GM18909 (cell line): ENCODE data around the gene ZFYVE28.
A peak's percentile ranks its signal among the peaks of the same experiment; 100 is the strongest.
"Not testable (repeated sequence)": the region's sequence is repeated elsewhere in the genome, so short reads cannot be mapped to it uniquely, and the experiment has no call there.

Source experiments
- ATAC-seq: cut with Tn5 transposase; IDR thresholded peaks from one replicate; pipeline ENCODE4 v1.9.1; 2021; ENCODE audit warnings: mild to moderate bottlenecking; ENCODE audit not compliant: unreplicated experiment, poor library complexity

The ZFYVE28 gene

DNA sequence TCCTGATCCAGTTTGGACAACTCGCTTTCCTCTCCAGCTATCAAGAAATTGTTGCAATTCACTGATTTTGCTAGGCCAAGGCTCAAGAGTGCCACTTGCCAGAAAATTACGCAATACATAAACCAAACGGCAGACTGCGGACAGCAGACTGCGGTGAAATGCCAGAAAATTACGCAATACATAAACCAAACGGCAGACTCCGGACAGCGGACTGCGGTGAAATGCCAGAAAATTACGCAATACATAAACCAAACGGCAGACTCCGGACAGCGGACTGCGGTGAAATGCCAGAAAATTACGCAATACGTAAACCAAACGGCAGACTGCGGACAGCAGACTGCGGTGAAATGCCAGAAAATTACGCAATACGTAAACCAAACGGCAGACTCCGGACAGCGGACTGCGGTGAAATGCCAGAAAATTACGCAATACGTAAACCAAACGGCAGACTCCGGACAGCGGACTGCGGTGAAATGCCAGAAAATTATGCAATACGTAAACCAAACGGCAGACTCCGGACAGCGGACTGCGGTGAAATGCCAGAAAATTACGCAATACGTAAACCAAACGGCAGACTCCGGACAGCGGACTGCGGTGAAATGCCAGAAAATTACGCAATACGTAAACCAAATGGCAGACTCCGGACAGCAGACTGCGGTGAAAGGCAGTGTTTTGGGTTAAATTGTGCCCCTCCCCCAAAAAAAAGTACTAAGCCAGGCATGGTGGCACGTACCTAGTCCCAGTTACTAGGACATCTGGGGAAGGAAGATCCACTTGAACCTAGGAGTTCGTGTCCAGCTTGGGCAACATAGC lies 11.7 kb upstream of the ZFYVE28 start:
- ATAC-seq, result not testable (repeated sequence)

GRCh38 chr4:2428496-2429213 lies 10.2 kb upstream of the ZFYVE28 start:
- no peak for ATAC-seq

DNA sequence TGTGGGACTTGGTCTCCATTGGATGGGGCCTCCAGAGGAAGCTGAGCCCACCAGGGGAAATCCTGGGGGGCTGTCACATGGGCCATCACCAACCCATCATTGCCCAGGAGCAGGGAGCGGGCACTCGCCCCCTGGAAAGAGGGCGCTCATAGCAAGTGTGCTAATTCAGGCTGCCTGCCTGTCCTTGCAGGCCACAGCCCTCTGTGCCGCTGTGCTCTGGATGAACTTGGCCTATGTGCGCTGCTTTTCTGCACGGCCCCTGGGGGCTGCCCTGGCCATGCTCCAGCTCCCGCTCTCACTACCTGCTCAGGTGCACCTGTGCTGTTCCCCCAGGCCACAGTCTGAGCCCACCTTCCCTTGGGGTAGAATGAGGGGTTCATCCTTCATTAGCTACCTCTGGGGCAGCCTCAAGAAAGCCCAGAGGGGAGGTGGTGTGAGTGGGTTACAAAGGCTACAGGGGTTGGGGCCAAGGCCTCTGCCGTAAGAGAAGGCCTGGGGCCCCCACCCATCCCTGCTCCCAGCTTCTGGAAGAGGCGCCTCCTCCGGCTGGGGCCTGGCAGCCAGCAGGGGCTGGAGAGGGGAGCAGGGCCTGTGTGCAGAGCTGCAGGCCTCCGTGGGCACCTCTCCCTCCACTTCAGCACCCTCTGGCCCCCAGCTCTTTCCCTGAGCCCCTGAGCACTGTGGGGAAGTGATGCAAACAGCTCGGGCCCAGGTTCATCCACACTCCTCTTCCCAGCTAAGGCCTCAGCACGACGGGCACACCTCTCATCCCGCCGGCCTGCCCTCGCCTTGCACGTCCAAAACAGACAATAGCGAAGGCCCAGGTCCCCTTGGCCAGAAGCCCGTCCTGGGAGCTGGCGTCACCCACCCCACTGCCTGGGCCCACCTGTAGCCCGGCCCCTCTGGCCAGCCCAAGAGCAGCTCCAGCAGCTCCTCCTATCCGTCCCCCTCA lies 9.2 kb upstream of the ZFYVE28 start:
- no peak for ATAC-seq

DNA sequence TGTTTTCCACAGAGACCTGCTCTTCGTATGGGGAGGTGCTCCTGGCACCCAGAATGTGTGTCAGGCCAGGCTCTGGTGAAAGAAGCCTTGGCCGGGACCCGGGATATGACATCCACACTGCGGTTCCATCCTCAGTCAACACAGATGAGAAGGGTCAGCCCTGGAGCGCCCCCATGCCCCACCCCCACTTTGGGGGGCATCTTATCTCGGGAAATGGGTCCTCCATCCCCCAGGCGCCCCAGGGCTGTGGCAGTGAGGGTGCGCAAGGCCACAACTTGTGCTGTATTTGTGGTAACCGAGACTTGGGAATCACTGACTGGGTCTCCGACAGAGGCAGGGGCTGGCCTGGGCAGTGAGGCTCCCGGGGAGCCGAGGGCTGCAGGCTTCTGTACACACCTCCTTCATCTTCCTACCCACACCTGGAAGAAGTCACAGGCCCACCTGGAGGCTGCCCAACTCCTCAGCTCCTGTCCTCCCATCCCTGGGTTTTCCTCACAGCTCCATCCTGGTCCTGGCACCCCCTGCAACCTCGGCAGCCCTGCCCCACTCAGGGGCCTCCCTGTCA lies 8.3 kb upstream of the ZFYVE28 start:
- ATAC-seq, result no peak

GRCh38 chr4:2426069-2426397 lies 7.6 kb upstream of the ZFYVE28 start:
- ATAC-seq, result no peak

DNA sequence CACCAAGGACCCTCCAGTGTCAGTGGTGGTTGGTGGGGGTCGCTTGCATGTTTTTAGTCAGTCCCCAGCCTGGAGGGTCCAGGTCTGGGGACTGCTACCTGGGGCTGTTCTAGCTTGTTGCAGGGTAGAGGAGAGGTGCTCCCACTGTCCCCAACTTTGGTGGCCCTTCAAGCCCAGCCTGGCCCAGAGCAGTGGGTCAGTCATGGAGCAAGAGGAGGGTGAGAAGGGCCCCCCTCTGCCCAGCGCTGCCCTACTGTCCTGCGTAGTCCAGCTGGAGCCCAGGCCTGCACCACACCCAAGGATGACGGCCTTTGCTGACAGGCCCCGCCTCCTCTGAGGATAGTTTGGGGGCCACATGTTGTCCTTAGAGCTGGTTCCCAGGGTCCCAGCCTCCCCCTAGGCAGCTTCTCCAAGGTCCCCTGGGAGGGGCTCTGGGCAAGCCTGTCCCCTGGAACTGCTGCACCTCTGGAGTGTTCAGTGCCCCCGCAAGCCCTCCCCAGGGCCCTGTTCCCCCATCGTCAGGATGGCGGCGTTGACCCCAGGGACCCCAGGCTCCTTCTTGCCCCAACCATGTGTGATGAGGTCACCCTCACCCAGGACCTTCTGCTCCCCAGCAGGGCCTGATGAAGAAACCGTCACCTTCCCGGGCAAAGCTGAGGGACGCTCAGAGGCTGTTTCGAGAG lies 7.1 kb upstream of the ZFYVE28 start:
- ATAC-seq, result no peak

GRCh38 chr4:2424581-2424980 lies 6.1 kb upstream of the ZFYVE28 start:
- ATAC-seq, result no peak

DNA sequence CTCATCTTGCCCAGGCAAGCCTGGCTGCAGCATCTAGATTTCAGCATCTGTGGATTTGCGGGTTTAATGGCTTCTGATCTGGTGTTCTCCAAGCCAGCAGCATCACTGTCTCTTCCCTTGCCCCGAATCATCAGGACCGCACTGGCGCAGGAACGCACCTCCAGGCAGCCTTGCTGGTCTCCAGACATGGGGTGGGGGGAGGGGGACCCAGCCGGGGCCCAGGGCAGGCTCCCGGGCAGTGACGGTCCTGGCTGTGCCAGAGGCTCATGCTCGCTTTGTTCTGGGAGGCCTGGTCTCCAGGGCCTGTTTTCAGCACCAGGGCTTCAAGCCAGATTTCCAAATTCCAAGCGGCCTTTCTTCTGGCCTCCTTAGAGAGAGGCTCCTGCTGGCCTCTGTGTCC lies 5.2 kb upstream of the ZFYVE28 start:
- no peak for ATAC-seq

GRCh38 chr4:2423066-2423465 lies 4.6 kb upstream of the ZFYVE28 start:
- ATAC-seq, result no peak

DNA sequence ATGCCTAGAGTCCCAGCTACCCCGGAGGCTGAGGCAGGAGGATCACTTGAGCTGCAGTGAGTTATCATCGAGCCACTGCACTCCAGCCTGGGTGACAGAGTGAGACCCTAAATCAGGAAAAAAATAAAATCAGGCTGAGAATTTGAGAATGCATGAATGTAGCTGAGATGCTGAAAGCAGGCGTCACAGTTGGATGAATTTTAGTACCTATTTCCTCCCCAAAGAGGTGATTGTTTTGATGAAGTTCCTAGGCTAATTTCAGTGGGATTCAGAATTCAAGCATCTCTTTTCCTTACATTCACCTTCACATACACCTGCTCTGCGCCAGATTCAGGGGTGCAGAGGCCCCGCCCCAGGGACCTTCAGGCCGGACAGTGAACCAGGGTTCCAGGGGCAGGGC lies 3.5 kb upstream of the ZFYVE28 start:
- ATAC-seq, result no peak

GRCh38 chr4:2419814-2420213 lies 1.4 kb upstream of the ZFYVE28 start:
- ATAC-seq, result no peak

DNA sequence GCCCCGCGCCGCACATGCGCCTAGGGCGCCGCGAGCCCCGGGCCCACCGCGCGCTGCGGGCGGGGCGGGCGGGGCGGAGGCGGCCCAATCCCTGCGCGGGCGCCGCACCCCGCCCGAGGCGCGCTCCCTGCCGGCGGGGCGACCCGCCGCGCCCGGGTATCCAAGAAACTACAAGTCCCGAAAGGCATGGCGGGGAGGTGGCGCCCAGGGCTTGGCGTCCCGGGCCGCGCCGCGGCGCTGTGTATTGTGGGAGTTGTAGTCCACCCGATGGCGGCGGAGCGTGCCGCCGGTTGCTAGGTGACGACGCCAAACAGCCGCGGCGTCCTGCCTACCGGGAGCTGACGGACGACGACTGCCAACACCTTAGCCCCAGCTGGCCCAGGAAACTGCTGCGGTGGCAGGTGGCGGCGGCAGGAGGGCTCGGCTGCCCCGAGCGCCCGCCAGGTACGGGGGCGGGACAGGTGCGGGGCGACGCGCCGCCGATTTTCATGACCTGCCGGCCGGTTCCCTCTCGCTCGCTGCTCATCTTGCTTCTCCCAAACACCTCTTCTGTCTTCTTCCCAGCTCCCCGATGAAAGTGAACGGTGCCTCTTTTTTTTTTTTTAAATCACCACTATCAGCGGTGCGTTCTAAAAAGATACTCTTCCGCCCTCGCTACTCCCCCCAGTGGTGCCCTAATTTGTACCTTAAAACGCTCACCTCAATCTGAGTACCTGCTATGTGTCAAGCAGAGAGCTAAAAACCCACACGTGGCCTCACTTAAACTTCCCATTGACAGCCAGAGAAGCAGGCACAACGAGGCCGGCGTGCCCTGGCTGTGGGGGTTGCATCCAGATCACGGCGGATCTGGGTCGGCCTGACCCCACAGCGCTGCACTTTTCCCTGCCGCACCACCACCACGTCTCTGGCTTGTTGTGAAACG lies 466 bp upstream of the ZFYVE28 start, which contains the start of gene CFAP99:
TSS of gene CFAP99 (plus strand) at position 306 of the 922 bp plus-strand sequence.
- peak; percentile 89 for ATAC-seq

GRCh38 chr4:2417226-2417764 lies 1.1 kb downstream of the ZFYVE28 start:
- no peak for ATAC-seq

DNA sequence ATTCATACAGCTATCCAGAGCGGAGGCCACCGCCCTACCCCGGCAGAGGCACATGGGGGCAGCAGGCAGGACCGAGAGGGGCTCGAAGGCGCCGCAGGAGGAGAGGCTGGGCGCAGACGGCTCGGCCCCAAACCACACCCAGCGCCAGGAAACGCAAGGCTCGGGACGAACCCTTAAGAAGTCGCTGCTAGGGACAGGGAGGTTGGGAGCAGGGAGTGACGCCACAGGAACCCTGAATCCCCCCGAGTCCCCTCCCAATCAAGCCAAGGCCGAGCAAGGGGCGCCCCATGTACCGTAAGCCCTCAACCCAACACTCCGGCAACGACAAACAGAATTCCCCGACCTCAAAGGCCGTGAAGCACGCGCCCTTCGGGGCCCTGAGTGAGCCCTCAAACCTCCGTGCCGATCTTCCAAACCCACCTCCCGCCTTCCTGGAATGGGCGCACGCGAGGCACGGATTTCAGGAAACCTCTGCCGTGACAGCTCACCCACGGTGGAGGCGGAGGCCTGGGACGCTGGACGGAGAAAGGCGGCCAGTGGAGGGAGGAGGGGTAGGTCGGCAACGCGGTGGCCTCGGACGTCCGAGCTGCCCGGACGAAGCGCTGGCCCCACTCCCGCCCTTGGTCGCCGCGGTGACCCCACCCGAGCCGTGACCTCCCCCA lies 1.8 kb downstream of the ZFYVE28 start:
- no peak for ATAC-seq

DNA sequence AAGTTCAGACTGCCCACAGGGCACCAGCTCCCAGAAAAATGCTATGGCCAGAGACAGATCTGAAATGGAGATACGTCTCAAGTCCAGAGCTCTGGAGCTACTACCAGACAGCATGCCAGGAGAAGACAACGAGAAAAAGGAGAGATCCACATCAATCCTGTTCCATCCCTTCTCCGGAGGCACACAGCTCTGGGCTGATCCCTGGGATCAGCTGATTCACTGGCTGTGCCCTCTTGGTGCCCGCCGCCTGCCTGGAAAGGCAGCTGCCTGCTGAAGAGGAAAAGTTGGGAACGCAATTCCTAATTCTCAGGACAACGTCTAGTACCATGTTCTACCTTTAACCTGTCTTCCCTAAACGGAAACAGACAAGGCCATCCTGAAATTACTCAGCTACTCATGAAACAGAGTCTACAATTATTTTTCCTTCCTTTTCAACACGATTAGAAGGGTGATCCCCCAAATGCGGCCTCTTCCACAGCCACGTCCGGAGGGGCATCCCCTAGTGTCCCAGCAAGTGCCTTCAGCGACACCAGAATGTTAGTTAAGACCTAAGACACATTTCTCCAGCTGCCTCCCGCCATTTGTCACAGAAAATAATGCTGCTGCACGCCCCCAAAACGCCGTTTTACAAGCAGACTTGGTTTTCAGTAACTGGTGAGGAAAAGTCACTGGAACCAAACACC lies 2.4 kb downstream of the ZFYVE28 start:
- no peak for ATAC-seq

DNA sequence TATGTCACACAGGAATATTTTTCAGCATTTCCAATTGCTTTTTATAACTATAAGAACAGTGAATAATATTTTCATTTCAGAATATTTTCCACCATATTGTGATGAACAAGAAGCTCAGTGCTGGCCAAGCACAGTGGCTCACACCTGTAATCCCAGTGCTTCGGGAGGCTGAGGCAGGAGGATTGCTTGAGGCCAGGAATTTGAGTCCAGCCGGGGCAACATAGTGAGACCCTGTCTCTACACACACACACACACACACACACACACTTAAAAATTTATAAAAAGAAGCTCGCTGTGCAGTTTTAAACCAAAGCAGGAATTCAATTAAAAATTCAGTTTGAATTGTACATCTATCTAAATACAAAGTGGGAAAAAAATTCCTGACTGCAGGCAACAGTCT lies 3.2 kb downstream of the ZFYVE28 start:
- no peak for ATAC-seq

GRCh38 chr4:2413821-2414610 lies 4.4 kb downstream of the ZFYVE28 start:
- ATAC-seq, result no peak
